Hematopoietic multipotent progenitor cell treated with erythropoietin and hydrocortisone succinate and interleukin-3 and kit ligand, for 17 days (in vitro differentiated cells): ENCODE results near the gene LRRC37B.
A peak's percentile ranks its signal among the peaks of the same experiment; 100 is the strongest.
"Not testable (repeated sequence)": the region's sequence is repeated elsewhere in the genome, so short reads cannot be mapped to it uniquely, and the experiment has no call there.

Source experiments
- DNase-seq: peaks from one replicate; pipeline ENCODE4 v3.0.0-alpha.2; 2015; ENCODE audit warnings: low spot score

LRRC37B gene

DNA sequence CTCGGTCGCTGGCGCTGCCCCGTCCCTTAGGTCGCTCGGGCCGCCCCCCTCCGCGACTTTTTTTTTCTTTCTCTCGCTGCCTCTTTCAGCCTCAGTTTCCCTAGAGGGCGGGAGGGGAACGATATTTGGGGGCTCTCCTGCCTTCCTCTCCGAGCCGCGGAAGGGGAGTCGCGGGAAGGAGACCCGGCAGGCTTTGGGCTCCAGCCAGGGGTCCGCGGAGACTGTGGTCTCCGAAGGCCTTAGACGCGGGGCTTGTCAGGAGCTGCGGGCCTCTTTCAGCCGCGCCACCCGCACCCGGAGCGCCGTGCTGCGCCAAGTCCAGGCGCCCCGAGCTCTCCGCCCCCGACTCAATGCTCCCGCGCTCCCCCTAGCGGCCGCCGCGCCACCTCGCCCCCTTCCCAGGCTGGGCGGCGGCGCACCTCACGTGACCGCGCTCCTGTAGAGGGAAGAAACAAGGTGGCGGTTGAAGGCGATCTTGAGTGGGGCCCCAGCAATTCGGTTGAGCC, at the start of gene LRRC37B:
Gene LRRC37B, plus strand, starts transcription at position 427 of the 506 bp plus-strand sequence. CDS start 14,010 bp downstream, outside the sequence.
- DNase-seq, result peak; percentile 90

DNA sequence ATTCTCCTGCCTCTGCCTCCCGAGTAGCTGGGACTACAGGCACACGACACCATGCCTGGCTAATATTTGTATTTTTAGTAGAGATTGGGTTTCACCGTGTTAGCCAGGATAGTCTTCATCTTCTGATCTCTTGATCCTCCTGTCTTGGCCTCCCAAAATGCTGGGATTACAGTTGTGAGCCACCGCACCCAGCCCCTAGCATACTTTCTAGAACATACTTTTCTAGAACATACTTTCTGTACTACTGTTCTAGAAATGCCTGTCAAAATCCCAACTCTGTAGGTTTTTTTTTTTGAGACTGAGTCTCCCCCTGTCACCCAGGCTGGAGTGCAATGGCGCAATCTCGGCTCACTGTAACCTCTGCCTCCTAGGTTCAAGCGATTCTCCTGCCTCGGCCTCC, 43.1 kb upstream of the LRRC37B start:
- not testable (repeated sequence) for DNase-seq

DNA sequence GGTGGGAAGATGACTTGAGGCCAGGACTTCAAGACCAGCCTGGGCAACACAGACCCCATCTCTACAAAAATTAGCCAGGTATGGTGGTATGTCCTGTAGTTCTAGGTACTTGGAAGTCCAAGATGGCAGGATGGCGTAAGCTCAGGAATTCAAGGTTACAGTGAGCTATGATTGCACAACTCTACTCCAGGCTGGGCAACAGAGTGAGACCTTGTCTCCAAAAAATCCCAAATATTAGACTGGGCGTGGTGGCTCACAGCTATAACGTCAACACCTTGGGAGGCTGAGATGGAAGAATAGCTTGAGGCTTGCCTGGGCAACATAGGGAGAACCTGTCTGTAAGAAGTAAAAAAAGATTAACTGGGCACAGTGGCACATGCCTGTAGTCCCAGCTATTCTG, 39.5 kb upstream of the LRRC37B start:
- no peak for DNase-seq

DNA sequence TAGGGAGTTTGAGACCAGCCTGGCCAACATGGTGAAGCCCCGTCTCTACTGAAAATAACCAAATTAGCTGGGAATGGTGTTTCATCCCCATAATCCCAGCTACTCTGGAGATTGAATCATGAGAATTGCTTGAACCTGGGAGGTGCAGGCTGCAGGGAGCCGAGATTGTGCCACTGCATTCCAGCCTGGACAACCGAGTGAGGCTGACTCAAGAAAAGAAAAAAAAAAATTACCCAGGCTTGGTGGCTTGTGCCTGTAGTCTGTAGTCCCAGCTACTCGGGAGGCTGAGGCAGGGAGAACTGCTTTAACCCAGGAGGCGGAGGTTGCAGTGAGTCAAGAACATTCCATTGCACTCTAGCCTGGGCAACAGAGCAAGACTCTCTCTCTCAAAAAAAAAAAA, 36.8 kb upstream of the LRRC37B start:
- DNase-seq, result not testable (repeated sequence)

DNA sequence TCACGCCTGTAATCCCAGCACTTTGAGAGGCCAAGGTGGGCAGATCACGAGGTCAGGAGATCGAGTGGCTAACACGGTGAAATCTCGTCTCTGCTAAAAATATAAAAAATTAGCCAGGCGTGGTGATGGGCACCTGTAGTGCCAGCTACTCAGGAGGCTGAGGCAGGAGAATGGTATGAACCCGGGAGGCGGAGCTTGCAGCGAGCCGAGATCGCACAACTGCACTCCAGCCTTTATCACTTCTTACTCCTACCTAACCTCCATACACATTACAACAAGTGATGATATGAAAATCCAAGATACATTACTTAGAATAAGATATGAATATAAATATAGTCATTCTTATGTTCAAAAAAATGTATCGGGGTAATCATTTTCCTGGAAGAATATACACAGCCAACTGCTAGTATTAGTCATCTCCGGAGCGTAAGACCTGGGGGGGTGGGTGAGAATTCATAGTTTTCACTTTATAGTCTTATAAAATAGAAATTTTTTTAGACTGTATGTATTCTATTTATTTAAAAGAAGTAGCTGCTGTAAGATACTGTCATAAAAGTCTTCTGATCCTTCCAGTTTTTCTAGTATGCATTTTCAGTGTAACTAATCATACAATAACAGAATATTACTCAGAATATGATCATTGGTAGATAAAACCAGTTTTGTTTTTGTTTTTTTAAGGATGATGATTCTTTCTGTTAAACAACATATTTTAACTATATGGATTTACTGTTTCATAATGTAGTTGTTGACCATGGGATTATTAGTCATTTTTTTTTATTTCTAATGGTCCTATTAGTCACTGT, 32.7 kb upstream of the LRRC37B start:
- DNase-seq, result not testable (repeated sequence)

DNA sequence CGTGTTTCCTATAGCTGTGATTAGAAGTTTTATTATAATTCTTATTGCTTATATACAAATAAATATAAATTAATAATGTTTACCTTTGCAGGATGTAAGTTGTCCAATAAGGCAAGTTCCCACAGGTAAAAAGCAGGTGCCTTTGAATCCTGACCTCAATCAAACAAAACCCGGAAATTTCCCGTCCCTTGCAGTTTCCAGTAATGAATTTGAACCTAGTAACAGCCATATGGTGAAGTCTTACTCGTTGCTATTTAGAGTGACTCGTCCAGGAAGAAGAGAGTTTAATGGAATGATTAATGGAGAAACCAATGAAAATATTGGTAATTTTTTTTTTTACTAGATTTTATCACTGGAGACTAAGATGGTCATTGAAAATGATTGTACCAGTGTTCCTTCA, 31.8 kb upstream of the LRRC37B start:
- not testable (repeated sequence) for DNase-seq

DNA sequence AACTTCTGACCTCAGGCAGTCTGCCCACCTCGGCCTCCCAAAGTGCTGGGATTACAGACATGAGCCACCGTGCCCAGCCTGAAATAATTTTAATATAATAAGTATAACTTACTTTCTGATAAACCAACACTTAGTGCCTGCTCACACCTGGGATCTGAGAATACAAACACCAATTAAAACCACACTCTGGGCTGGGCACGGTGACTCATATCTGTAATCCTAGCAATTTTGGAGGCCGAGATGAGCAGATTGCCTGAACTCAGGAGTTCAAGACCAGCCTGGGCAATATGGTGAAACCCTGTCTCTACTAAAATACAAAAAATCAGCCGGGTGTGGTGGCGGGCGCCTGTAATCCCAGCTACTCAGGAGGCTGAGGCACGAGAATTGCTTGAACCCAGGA, 15.4 kb upstream of the LRRC37B start:
- not testable (repeated sequence) for DNase-seq

DNA sequence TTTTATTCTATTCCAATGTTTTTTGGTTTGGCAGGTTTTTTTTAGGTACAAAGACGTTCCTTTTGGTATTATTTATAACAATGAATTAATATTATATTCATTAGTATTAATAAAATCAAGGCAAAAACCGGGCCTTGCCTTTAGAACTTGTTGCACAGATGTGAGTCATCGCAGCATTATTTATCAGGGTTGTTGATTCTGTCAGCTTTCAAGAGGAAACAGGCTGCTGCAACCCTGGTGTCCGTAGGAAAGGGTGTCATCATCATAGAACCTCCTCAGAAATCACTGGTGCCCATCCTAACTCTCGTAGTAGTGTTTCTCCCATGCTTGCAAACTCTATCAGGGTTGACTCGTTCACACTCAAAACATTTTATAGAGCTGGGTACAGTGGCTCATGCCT, 10.2 kb upstream of the LRRC37B start:
- DNase-seq, result no peak

DNA sequence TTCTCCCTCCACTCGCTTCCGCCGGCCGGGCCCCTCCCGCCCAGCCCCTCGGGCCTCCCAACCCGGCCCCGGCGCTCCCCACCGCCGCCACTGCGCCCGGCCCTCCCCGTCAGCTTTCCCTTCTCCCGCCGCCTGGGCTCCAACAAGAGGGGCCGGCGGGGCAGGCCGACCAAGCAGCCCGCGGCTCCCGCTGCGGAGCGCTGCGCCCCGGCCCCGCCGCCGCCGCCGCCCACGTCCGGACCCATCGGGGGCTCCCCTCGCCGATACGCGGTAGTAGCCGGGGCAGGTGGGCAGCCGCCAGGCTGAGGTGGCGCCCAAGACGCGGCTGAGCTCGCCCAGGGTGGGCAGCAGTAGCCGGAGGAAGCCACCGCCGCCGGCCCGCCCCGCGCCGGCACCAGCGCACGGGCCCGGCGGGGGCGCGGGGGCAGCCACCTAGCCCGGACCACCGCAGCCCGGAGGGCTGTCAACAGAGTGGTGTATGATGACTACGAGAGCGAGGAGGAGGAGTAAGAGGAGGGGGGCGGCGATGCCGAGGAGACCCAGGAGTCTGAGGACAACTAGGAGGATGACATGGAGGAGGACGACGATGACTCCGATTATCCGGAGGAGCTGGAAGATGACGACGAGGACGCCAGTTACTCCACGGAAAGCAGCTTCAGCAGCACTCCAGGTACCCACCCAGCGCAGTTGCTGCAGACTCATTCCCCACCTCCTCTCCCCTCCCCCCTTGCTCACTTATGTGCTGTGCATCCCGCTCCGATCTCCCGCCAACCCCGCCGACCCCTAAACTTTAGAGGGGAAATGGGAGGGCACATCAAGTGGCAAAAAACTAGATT, 498 bp downstream of the LRRC37B start:
- peak; percentile 64 for DNase-seq

DNA sequence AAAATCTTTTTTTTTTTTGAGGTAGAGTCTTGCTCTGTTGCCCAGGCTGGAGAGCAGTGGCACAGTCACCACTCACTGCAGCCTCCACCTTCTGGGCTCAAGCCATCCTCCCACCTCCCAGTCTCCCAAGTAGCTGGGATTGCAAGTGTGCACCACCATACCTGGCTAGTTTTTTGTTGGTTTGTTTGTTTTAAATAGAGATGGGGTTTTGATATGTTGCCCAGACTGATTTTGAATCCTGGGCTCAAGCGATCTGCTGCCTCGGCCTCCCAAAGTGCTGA, 2.0 kb downstream of the LRRC37B start:
- no peak for DNase-seq

DNA sequence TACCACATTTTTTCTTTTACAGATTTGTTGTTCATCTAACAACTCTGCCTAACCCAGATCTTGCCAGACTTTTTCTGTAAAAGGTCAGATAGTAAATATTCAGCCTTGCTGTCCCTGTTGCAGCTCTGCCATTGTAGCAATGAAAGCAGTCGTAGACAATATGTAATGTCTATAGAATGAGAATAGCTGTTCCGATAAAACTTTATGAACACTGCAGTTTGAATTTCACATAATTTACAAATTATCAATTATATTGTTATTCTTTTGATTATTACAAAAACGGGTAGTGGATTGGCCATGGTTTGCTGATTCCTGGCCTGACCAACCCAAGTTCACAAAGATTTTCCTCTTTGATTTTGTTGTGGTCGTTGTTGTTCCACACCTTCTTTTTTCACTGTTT, 2.9 kb downstream of the LRRC37B start:
- no peak for DNase-seq

DNA sequence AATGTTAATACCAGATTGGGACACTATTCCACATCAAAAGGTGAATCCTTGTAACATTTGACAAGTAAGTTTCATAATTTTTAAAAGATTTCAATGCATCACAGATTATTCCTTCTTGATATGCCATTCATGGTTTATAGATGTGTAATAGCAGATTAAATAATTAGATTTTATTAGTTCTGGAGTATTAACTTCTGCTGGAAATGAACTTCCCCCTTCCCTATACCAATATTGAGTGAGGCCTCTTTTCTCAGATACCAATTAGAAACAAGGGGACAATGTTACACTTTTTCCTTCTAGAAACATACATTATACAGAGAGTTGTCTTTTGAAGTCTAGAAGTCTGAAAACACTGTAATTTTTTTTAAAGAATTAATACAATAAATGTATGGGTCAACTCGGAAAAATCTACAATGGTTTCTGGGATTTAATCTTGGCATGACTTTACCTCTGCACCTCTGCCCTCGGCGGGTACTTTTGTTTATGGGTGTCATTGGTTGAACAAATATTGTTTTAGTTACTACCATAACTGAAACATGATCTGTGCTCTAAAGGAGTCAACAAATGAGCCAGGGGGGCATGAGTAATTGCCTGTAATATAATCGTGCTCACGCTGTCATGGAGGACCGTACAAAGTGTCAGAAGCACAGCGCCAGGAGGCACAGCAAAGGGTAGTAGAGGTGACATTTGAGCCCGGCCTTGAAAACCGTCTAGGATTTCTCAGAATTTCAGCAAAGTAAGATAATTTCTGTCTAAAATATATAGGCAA, 8.2 kb downstream of the LRRC37B start:
- no peak for DNase-seq

DNA sequence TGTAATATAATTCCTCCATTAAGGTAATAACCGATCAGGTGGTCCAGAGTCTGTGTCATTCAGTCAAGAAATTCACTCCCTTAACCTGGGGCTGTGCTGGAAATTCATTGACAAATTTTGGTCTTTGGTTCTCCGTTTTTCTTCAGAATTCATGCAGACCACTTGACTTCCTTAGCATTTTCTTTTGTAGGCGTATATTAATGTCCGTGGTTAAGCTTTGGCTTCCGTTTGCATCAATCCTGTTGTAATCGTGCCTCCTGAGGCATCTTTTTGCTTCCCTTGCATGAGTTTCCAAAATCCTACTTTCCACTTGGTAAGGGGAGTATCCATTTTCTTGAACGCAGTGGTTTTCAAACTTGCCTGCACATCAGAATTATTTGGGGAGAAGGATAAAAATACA, 9.0 kb downstream of the LRRC37B start:
- no peak for DNase-seq

DNA sequence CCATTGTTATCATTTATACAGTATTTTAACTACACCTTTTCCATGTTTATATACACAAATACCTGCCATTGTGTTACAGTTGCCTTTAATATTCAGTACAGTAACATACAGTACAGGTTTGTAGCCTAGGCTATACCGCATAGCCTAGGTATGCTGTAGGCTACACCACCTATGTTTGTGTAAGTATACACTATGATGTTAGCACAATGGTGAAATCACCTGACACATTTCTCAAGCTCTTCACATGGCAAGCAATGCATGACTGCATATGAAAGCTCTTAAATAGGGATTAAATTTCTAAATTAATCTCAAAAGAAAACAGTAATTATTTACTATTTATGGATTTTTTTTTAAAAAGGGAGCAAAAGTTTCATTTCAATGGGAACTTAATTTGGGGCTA, 12.0 kb downstream of the LRRC37B start:
- no peak for DNase-seq

DNA sequence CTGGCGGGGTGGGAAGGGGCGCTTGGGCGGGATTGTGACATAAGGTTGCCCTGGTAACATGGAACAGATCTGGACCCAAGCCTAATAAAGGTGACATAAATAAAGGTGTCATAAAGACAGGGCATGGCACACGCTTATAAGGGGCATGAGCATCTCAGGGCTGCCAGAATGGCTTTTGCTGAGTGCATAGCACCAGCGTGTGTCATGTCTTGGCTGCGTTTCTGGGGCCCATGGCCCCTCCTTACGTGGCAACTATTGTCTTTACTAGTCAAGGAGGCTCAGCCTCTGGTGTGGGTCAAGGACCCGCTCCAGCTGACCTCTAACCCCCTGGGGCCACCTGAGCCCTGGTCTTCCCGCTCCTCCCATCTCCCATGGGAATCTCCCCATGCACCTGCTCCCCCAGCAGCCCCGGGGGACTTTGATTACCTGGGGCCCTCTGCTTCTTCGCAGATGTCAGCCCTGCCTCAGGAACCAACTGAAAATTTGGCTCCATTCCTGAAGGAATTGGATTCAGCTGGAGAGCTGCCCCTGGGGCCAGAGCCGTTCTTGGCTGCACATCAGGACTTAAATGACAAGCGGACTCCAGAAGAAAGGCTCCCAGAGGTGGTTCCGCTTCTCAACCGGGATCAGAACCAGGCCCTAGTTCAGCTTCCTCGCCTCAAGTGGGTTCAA, 13.9 kb downstream of the LRRC37B start:
- DNase-seq, result no peak

DNA sequence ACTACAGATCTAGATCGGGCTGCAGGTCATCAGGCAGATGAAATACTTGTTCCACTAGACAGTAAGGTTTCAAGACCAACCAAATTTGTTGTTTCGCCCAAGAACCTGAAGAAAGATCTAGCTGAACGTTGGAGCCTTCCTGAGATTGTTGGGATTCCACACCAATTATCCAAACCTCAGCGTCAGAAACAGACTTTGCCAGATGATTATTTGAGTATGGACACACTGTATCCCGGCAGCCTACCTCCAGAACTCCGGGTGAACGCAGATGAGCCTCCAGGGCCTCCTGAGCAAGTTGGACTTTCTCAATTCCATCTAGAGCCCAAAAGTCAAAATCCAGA, 14.4 kb downstream of the LRRC37B start:
- DNase-seq, result no peak

DNA sequence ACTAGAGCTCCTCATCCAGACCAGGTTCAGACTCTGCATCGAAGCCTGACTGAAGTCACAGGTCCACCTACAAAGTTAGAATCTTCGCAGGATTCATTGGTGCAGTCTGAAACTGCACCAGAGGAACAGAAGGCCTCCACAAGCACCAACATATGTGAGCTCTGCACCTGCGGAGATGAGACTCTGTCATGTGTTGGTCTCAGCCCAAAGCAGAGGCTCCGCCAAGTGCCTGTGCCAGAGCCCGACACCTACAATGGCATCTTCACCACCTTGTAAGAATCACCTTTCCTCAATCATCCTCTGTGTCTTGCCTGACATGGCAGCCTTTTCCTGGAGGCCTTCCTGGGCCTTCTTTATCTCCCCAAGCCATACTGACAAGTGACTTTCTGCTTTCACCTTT, 15.4 kb downstream of the LRRC37B start:
- not testable (repeated sequence) for DNase-seq

DNA sequence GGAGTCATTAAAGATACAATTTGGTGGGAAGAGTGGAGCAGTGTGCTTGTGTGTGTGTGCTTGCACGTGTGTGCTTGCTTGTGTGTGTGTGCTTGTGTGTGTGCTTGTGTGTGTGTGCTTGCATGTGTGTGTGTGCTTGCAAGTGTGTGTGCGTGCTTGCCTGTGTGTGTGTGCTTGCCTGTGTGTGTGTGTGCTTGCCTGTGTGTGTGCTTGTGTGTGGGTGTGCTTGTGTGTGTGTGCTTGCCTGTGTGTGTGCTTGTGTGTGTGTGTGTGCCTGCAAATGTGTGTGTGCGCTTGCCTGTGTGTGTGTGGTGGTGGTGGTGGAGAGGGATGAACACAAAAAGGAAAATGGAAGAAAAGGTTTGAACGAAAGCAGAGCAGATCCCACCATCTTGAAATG, 20.1 kb downstream of the LRRC37B start:
- not testable (repeated sequence) for DNase-seq

DNA sequence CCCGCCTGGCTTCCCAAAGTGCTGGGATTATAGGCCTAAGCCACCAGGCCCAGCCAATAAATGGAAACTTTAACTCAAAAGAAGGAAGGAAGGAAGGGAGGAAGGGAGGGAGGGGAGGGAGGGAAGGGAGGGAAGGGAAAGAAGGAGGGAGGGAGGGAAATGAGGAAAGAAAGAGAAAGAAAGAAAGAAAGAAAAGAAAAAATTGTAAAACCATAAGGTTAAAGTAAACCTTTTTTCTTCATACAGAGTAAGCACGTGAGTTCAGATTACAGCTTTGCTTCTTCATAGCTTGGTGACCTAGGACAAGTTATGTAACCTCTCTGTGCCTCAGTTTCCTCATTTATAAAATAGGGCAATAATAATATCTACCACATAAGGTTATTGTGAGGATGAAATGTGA, 26.0 kb downstream of the LRRC37B start:
- DNase-seq, result no peak

DNA sequence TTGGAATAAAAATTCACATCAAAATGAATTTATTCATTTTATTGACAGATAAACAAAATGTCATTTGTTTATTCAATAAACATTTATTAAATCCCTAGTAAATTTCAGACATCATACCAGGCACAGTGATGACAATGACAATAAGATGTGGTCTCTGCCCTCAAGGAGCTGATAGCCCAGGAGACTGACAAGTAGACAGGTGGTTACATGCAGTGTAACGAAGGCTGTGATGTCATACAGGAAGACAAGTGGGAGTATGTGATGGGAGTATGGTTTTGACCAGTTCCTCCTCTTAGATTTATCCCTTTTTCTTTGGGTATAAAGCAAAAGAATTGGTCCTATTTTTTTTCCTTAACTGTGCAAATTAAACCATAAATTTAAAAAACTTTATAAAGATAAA, 26.6 kb downstream of the LRRC37B start:
- not testable (repeated sequence) for DNase-seq

DNA sequence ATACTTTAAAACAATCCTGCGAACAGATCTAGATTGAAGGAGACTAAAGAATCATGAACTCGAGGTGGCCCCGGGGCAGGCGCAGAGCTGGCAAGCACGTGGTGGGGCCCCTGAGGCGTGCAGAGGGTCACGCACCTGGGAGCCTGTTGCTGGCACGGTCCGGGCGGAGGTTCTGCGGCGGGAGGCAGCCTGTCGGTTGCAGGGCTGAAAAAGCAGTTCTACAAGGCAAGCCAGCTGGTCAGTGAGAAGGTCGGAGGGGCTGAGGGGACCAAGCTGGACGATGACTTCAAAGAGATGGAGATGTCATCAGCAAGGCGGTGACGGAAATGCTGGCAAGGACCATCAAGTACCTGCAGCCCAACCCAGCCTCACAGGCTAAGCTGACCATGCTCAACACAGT, 33.1 kb downstream of the LRRC37B start:
- not testable (repeated sequence) for DNase-seq

DNA sequence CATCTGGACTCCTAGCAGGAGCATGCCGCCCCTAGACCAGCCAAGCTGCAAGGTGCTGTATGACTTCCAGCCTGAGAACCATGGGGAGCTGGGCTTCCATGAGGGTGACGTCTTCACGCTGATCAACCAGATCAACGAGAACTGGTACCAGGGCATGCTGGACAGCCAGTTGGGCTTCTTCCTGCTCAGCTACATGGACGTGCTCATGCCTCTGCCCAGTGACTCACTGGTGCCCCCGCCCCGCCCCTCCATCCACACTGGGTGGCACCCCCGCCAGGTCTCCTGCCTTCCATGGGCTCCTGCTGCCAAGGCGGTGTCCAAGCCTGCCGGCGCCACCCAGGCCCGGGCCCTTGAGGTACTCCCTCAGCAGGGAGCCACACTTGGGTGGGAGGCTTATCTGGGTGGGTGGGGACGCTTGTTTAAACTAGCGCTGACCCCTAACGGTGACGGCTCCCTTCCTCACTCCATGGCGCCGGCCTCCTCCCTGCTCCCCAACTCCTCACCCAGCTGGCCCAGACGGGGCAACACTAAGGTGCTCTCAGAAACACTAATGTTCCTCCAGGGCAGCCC, 34.2 kb downstream of the LRRC37B start:
- DNase-seq, result not testable (repeated sequence)
